OCI-M2 (cell line): ENCODE results near the gene GPR143.

Source experiments
- DNase-seq: peaks from one replicate; lab custom pipeline; 2025; ENCODE audit not compliant: unreplicated experiment; lab: John Stamatoyannopoulos, UW

The GPR143 gene

GRCh38 chrX:9676306-9676705 lies 89.3 kb downstream of the GPR143 start:
- no peak for DNase-seq
